Vagina (tissue), 2 donors: ENCODE measurements around the gene NUP153. TPM values are rescaled to one million over a fixed set of nuclear protein-coding genes. Genes with fewer than 3 reads are reported as not detected.

Source experiments
- DNase-seq, 2 donors: peaks; one replicate each; pipeline ENCODE4 v3.0.0-alpha.2; 2017; ENCODE audit errors: extremely low spot score in 2 of 2
- H3K27ac ChIP-seq: fragments of 200-600 bp; sonication (generic); one replicate; pipeline ENCODE4 v1.5.1; 2019
- H3K27me3 ChIP-seq: fragments of 200-600 bp; sonication (generic); one replicate; pipeline ENCODE4 v1.5.1; 2019
- H3K36me3 ChIP-seq, 2 donors: fragments of 200-600 bp; sonication (generic); one replicate each; pipeline ENCODE4 v1.5.1; 2017 to 2019
- H3K4me1 ChIP-seq: fragments of 200-600 bp; sonication (generic); one replicate; pipeline ENCODE4 v1.5.1; 2019
- H3K4me3 ChIP-seq, 2 donors: fragments of 200-600 bp; sonication (generic); 1 replicate in 1 of 2; 2 replicates in 1 of 2; pipeline ENCODE4 v1.5.1; 2016 to 2019
- H3K9me3 ChIP-seq: fragments of 200-600 bp; sonication (generic); one replicate; pipeline ENCODE4 v1.5.1; 2019
- POLR2A ChIP-seq, 2 donors: fragments of 450-650 bp; IDR thresholded peaks; one replicate each; pipeline ENCODE4 v1.6.1; 2017; ENCODE audit warnings: antibody characterized with exemption in 2 of 2, mild to moderate bottlenecking in 2 of 2, moderate library complexity in 2 of 2
- POLR2AphosphoS5 ChIP-seq, 2 donors: sonication (generic); formaldehyde crosslinking; IDR thresholded peaks; one replicate each; pipeline ENCODE4 v1.9.0; 2017; ENCODE audit warnings: antibody characterized with exemption in 2 of 2, mild to moderate bottlenecking in 2 of 2, low read depth in 1 of 2; ENCODE audit not compliant: insufficient read depth in 1 of 2
- intact Hi-C: fragments of 100-400 bp; cut with DNase I; formaldehyde crosslinking; loops from one replicate; pipeline ENCODE4 v1.15.1; 2023
- total RNA-seq: library from RNA; depleted of rRNA; stranded (reverse); fragments of >200 nt; gene quantifications from one replicate; pipeline ENCODE4 v1.2.3, GENCODE V29; 2016
- TF ChIP-seq, protein P1 (sequence below), 3 experiments: fragments of 450-650 bp in 2 of 3; fragments of 200-600 bp in 1 of 3; sonication (generic) in 1 of 3; IDR thresholded peaks; one replicate each; pipeline ENCODE4 v1.5.1; 2017 to 2019; ENCODE audit warnings: antibody characterized with exemption in 3 of 3, mild to moderate bottlenecking in 2 of 3, moderate library complexity in 2 of 3

NUP153 gene
- total RNA-seq, 1 donor from 2014 or later, result 44.0 TPM

DNA sequence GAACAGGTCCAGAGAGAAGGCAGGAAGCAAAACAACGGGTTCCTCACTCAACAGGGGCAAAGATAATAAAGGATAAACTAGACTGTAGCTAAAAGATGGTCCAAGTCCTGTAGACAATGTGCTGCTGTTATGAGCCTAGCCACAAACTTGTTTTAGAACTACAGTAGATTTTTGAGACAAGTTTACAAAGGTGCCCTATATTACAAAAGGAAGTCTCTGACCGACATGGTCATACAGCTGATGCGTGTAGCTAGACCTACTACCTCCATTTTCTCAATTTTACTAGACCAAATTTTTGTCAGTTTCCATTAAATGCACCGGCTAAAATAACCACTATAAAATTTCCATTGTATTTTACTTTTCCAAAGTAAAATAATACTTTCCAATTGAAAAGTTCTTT is 94.7 kb downstream of the NUP153 start:
- Histone ChIP-seq H3K9me3 (no peaks in the 10 kb centered on the region), H3K27me3 (no peaks in the 10 kb centered on the region), H3K4me1 (no peaks in the 10 kb centered on the region), H3K4me3 (no peak overlapping the region), H3K27ac (no peak overlapping the region), H3K36me3 (peaks cover 0 to 32% of the 10 kb centered on the region in 2 donors)
- no peak for DNase-seq
- TF ChIP-seq, protein P1, sequence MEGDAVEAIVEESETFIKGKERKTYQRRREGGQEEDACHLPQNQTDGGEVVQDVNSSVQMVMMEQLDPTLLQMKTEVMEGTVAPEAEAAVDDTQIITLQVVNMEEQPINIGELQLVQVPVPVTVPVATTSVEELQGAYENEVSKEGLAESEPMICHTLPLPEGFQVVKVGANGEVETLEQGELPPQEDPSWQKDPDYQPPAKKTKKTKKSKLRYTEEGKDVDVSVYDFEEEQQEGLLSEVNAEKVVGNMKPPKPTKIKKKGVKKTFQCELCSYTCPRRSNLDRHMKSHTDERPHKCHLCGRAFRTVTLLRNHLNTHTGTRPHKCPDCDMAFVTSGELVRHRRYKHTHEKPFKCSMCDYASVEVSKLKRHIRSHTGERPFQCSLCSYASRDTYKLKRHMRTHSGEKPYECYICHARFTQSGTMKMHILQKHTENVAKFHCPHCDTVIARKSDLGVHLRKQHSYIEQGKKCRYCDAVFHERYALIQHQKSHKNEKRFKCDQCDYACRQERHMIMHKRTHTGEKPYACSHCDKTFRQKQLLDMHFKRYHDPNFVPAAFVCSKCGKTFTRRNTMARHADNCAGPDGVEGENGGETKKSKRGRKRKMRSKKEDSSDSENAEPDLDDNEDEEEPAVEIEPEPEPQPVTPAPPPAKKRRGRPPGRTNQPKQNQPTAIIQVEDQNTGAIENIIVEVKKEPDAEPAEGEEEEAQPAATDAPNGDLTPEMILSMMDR (IDR thresholded peaks at IDR 0.05), result no peak
- TF ChIP-seq POLR2AphosphoS5 (IDR thresholded peaks at IDR 0.05; ENCODE audit: insufficient read depth in 1 of 2, low read depth in 1 of 2), result no peak
- TF ChIP-seq POLR2A (IDR thresholded peaks at IDR 0.05), result no peak
- intact Hi-C loops, result no loop called here

GRCh38 chr6:17610835-17611234 is 95.9 kb downstream of the NUP153 start:
- no peaks in the 10 kb centered on the region for H3K27me3 ChIP-seq
- no peak for DNase-seq
- intact Hi-C loops, result no loop called here
- H3K27ac ChIP-seq, result no peak overlapping the region
- no peaks in the 10 kb centered on the region for H3K4me1 ChIP-seq
- peaks cover 0 to 32% of the 10 kb centered on the region in 2 donors for H3K36me3 ChIP-seq
- H3K9me3 ChIP-seq, result no peaks in the 10 kb centered on the region
- H3K4me3 ChIP-seq, result no peak overlapping the region
- TF ChIP-seq, protein P1 (IDR thresholded peaks at IDR 0.05), result no peak
- TF ChIP-seq POLR2A (IDR thresholded peaks at IDR 0.05), result no peak
- no peak for TF ChIP-seq POLR2AphosphoS5 (IDR thresholded peaks at IDR 0.05; ENCODE audit: insufficient read depth in 1 of 2, low read depth in 1 of 2)

GRCh38 chr6:17606606-17607005 is 100.1 kb downstream of the NUP153 start:
- H3K36me3 ChIP-seq, result peaks cover 0 to 35% of the 10 kb centered on the region in 2 donors
- H3K4me3 ChIP-seq, result no peak overlapping the region
- no peak for DNase-seq
- intact Hi-C loops, result no loop called here
- no peaks in the 10 kb centered on the region for H3K27me3 ChIP-seq
- no peak overlapping the region for H3K27ac ChIP-seq
- H3K4me1 ChIP-seq, result peaks cover 20% of the 10 kb centered on the region
- TF ChIP-seq, protein P1 (IDR thresholded peaks at IDR 0.05), result no peak
- TF ChIP-seq POLR2A (IDR thresholded peaks at IDR 0.05), result no peak
- TF ChIP-seq POLR2AphosphoS5 (IDR thresholded peaks at IDR 0.05; ENCODE audit: insufficient read depth in 1 of 2, low read depth in 1 of 2), result no peak
- H3K9me3 ChIP-seq, result no peaks in the 10 kb centered on the region

DNA sequence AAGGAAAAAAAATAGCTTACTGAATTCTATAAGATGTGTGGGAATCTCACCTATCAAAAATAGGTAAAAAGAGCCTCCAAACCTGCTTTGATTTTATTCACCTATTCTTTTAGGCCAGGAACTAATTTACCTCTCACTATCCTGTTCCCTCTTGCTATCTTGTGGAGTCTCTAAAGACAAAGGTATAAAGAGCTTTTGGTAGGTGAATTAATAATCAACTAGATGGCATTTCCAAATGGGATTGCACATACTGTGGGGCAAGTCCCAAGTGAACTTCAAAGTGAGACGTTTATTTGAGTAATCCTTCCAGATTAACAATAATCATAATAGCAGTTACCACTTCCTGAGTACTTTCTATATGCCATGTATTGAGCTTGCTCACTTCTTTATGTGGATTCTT is 103.8 kb downstream of the NUP153 start:
- TF ChIP-seq, protein P1 (IDR thresholded peaks at IDR 0.05), result no peak
- no peak for TF ChIP-seq POLR2AphosphoS5 (IDR thresholded peaks at IDR 0.05; ENCODE audit: insufficient read depth in 1 of 2, low read depth in 1 of 2)
- no peak for TF ChIP-seq POLR2A (IDR thresholded peaks at IDR 0.05)
- H3K36me3 ChIP-seq, result peaks cover 0 to 20% of the 10 kb centered on the region in 2 donors
- no peaks in the 10 kb centered on the region for H3K9me3 ChIP-seq
- peaks cover 35% of the 10 kb centered on the region for H3K4me1 ChIP-seq
- no peaks in the 10 kb centered on the region for H3K27me3 ChIP-seq
- DNase-seq, result no peak
- no peak overlapping the region for H3K4me3 ChIP-seq
- intact Hi-C loops, result loop anchor here (5.0 kb wide), 1 partner anchor 104 kb away; the partner anchor contains the start of gene NUP153
- no peak overlapping the region for H3K27ac ChIP-seq

- H3K27ac ChIP-seq, result peak overlapping the region; percentile 98
- TF ChIP-seq POLR2A (IDR thresholded peaks at IDR 0.05) (no peak), POLR2AphosphoS5 (IDR thresholded peaks at IDR 0.05; ENCODE audit: insufficient read depth in 1 of 2, low read depth in 1 of 2) (no peak)
- TF ChIP-seq, protein P1 (IDR thresholded peaks at IDR 0.05), result no peak
- peak overlapping the region; percentile 81 to 94 for H3K4me3 ChIP-seq
- DNase-seq, result no peak
- peaks cover 0 to 15% of the 10 kb centered on the region in 2 donors for H3K36me3 ChIP-seq
- no peaks in the 10 kb centered on the region for H3K27me3 ChIP-seq
- H3K4me1 ChIP-seq, result peaks cover 35% of the 10 kb centered on the region
- intact Hi-C loops, result loop anchor here (5.0 kb wide), 1 partner anchor 106 kb away; the partner anchor contains the start of gene NUP153
- no peaks in the 10 kb centered on the region for H3K9me3 ChIP-seq
These were observed 105.4 kb downstream of the NUP153 start for GRCh38 chr6:17601386-17601703.
